Activated naive CD4-positive, alpha-beta T cell treated with anti-CD3 and anti-CD28 coated beads, Interleukin-2, amount 50 U/mL, for 16 hours (primary cell): ENCODE results near the gene IER5L.
A peak's percentile ranks its signal among the peaks of the same experiment; 100 is the strongest.

Experiments
- DNase-seq: peaks from one replicate; pipeline ENCODE4 v3.0.0-alpha.2; 2020

Gene IER5L

DNA sequence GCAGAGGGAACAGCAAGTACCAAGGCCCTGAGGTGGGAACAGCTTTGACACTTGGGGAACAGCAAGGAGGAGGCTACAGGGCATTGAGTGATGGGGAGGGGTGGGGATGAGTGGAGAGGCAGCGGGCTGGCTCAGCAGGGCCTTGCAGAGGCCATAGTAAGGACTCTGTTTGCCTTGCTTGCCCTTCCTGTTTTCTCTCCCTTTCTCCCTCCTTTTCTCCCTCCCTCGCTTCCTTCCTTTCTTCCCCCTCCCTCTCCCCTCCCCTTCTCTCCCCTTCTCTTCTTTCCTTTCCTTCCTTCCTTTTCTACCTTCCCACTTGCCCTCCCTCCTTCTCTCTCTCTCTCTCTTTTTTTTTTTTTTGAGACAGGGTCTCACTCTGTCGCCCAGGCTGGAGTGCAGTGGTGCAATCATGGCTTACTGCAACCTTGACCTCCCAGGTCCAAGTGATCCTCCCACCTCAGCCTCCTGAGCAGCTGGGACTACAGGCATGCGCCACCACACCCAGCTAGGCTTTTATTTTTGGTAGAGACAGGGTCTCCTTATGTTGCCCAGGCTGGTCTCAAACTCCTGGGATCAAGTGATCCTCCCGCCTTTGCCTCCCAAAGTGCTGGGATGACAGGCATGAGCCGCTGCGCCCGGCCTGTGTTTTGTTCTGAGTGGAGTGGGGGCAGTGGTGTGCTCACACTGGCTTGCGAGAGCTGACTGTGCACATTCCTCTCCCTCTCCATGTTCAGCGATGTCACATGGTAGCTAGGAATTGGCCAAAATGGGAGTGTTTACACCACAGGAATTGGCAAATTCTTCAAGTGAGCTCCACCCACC, 17.1 kb downstream of the IER5L start:
- no peak for DNase-seq

DNA sequence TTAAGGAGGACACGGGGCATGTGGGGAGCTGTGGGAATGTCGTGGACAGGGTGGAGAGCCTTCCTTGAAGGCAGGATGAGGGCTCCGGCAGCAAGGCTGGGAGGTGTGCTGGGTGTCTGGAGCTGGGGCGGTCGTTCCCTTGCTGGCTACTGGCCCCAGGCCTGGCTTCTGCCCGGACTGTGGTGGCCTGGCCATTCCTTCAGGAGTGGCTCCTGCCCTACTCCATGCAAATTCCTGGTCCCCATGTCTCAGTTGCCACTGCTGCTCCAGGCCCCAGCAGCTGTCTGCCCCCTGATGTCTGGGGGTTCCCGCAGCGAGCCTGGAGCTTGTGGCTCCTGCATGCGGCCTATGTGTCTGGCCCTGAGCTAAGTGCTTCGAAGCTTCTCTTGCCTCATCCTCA, 21.9 kb downstream of the IER5L start:
- no peak for DNase-seq

DNA sequence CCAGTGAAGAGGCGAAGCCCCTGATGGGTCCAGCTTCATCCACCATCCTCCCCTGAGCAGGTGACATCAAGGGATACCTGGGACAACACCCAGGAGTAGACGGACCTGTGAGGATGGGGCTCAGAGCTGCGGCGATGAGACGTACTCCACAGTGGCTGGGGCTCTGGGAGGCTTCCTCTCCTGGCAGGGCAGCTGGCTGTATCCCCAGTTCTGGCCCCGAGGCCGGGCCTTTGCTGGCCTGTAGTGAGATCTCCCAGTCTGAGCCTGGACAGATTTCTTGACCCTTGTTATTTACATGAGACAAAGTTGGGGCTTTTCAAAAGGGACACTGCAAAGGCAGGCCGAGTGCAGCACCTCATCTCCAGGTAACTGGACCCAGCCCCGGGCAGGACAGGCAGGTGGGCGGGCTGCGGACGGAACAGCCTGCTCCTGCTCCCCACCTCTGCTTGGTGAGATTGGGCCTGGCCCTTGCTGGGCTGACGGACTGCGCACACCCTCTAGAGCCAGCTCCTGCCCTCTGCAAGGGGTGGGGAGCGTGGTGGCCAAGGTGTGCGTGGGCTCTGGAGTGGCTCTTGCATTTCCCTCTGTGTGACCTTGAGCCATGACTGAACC, 23.1 kb downstream of the IER5L start:
- no peak for DNase-seq

DNA sequence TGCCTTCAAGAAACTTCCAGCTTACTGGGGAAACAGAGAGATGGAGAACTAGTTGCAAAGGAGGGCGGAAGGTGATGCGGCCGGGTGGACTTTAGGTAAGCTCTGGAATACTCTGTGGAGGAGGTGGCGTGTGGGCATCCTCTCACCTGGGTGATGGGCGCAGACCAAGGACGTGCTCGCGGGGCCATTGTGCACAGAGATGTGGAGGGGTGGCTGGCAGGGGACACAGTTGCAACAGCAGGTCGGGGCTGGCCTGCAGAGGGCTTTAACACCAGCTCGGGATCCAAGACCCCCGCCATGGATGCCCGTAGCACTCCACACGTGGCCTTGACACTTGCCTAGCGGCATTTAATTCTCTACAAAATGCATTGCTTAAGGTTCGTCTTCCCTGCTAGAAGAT, 26.6 kb downstream of the IER5L start:
- DNase-seq: no peak

DNA sequence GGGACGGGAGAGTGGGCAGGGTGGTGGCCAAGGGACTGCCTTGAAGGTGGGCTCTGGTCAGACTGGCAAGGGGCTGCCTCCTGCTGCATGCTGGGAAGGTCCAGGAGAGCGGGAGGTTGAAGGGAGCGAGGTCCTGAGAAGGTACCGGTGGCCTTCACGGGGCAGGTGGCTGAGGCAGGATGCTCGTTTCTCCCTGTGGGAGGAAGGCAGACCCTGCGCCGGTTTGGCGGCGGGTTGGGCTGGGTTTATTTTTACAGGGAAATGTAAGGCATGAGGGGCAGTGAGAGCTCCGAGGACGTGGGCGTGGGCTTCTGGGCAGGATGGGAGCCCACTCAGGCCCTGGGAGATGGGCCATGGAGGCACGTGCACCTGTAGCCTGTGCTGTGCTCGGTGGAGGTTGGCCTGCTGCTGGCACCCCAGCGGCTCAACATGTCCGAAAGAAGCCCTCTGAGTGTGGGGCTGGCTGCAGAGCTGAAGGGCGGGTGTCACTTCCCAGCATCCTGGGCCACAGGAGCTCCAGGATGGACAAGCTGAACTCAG, 27.3 kb downstream of the IER5L start:
- no peak for DNase-seq

DNA sequence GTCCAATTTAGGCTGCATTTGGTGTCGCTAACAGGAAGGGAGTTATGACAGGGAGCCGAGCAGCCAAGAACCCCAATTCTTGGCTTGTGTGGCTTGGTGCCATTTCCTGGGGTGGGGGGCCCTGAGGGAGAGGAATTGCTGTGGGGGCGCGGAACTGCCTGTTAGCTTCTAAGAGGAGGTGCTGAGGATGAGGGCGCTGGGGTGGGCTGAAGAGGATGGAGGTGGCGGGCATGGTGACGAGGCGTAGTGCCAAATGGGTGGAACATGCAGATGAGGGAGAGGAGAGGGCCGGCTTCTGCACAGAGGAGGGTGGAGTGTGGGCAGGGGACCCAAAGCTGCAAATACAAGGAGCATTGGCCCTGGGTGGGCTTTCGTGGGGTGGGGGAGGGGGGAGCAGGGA, 27.9 kb downstream of the IER5L start:
- DNase-seq: no peak

DNA sequence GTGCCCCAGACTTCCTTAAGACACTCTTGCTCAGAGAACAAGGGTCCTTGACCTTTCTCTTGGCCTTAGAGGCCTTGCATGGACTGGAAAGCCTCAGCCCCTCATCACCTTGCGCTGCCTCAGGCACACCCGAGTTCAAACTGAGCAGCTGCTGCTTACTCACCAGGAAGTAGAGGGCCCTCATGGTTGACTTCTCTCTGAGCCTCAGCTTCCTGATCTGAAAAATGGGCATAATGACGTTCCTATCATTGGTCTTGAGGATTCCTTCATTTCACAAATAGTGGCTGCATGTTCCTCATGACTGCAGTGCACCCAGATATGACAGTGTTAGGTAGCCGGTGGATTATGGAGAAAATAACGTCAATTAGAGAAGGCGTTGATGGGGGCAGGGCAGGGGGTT, 28.6 kb downstream of the IER5L start:
- no peak for DNase-seq

DNA sequence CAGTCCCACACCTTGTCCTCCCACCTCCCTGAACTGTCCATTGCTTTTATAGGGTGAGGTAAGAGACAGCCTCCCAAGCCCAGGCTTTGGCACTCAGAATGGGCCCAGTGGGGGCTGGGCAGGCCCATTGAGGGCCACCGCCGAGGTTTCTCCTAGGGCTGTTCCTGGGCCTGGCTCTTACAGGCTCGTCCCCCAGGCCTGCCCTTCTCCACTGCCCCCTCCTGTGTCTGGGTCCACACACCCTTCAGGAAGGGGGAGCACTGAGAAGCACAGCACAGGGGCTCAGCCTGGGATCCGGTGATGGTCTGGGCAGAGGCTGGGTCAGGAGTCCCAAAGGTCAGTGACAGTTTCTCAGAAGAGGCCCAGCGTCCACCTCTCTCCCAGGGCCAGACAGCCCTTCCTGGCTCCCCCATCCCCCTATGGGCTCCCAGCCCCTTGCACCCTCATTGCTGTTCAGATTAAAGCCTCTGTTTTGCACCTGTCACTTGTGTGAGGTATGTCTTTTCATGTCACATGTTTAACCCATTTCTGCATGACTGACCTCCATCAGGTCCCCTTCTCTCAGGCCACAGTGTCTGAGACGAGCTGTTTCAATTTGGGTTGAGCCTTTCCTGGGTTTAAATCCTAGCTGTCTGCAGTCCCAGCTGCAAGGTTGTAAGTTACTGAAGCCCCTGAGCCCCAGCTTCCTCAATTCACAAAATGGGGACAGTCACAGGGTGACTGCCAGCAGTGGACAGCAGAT, 29.4 kb downstream of the IER5L start:
- no peak for DNase-seq

DNA sequence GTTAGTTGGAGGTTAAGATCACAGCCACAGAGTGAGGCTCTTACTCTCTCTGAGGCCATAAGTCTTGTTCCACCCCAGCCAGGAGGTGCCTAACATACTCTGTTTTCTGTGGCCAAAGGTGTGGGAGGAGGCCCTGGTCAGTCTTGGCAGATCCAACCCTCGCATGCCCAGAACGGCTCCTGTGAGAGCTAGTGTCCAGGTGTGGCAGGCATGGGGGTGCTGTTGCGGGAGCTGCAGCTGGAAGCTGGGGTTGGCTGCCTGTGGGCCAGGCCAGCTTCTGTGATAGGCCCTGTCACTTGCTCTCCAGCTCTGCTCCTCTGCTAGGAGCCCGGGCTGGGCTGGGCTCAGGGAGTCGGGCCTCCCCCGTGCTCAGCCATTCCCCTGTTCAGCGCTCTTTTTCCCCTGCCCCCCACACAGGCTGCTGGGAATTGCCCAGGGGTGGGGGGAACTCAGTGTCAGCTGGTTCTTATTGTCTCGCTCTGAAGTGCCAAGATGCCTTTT, 31.6 kb downstream of the IER5L start:
- DNase-seq: no peak

DNA sequence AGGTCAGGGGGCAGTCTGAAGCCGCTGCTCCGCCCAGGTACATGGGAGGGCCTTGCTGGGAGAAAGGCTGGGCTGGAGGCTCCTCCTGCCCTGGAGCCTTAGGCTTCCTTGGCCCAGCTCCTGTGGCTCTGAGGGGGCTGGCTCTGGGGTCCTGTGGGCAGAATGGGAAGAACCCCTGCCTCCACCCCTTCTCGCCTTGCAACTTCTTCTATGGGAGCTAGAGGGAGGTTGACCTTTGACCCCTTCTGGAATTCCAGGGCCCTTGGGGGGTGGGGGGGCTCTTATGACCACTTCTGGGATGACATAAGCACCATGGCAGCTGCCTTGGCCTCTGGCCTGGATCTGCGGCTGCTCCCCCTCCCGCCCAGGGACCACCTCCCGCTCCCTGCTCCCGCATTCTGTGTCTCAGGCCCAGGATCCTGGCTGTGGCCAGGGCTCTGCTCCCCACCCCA, 32.2 kb downstream of the IER5L start:
- no peak for DNase-seq

DNA sequence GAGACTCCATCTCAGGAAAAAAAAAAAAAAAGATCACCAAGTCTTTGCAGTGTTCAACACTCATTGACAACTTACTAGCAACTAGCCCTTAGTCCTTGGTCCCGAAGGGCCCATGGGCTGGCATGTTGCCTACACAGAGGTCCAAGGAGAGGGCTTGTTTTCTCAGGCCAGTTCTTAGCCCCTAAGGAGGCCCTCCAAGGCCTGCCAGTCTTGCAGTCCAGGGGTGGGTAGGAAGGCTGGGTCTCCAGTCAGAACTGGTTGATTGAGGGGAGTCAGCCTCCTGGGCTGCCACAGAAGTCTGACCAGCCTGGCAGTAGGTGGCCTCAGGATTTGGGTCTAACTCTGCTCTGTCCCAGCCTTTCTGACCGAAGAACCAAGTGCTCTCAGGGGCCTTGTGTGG, 32.7 kb downstream of the IER5L start:
- DNase-seq: no peak

DNA sequence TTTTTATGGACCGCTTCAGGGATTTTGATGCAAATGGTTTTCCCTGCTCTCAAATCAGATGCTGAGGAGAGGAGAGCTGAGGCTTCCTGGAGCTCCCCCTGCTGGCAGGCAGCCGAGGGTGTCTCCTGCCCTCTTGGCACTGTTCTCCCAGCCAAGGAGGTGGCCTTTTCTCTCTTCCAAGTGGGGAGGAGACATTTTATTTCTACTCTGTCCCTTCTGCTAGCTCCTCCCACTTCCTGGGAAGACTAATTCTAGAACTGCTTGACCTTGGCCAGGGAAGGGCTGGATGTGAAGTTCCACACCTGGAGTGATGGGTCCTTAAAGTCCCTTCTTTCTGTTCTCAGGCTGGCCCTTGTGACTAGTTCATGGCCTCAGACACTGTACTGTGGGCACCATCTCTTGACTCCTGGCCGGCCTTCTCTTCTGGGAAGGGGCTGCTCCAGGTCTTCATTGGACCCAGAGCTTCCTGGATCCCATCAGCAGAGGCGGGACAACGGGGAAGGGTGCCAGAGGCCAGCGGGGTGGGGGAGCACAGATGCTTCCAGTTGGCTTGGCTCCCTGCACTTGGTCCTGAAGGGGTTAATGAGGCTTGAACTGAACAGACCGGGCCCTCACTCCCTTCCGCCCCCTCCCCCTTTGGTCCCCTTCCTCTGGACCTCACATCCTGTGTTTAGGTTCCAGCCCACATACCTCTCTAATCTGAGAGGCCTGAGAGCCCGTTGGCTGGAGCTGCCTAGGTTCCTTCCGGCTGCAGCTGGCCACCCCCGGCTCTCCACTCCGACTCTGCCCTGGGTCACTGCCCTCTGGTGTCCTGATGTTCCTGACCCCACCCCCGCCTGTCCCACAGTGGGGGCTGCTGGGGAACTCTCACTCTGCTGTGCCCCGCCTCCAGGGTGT, 34.8 kb downstream of the IER5L start:
- DNase-seq: peak; percentile 74

DNA sequence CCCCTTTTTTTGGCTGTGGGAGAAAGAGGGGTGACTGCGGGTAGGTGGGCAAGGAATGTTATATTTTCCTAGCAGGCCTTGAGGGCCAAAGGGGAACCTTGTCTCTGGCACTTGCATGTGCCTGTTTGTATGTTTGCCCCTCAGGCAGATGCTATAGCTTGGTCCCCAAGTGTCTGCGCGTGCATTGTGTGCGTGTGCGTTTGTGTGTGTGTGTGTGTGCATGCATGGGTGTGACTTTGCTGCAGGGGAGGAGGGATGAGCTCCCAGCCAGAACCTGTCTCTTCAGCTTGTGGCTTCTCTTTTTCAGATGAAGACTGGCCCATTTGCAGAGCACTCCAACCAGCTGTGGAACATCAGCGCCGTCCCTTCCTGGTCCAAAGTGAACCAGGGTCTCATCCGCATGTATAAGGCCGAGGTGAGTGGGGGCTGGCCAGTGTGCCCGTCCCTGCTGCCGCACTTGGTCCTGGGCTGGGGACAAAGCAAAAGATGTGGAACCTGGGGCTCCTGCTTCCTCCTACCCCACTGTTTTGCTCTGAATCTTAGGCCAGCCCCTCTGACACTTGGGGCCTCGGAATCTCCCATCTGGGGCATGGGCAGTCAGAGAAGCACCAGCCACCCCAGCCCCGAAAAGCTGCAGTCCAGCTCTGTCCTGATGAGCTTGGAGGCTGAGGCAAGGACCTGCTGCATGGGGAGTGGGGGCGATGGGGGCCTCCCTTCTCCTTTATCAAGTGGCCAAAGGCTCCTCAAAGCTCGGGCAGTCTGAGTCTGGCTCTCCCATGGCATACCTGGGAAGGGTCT, 35.7 kb downstream of the IER5L start:
- DNase-seq: no peak

DNA sequence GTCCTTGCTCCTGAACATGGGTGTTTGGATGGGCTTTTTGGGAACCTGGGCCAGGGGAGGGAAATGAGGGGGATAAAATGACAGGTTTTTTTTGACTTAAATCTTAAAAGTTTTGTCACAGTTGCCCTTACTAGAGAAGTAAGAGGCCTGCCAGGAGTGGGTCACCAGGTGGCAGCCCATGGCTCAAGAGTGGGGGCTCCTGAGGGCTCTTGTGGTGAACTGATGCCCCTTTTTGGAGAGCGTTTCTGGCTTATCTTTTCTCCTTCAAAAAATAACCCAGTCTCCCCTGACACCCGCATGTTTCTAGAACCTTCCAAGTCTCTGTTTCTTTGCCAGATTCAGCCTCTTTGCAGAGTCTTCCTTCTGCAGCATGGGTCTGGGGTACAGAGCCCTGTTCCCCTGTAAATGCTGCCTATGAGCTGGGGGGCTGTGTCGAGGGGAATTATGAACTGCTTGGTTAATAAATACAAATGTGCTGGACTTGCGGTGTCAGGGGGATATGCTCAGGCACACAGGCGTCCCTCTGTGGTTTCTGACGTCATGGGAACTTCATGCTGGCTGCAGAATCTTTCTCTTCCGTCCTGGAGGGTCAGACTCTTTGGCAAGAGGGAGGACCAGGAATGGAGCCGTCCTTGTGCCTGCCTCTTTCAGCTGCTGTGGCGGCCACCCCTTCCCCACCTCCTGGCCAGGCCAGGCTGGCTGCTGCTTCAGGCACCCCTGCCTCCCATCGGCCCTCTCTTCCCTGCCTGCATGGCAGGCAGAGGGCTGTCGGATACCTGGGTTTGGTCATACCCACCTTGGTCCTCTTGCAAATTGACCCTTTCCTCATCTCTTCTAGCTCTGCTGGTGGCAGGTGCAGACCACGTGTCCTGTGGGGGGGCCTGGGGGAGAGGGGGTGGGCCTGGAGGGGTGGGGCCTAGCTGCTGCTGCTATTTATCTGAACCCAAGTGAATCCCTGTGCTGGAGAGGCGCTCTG, 36.7 kb downstream of the IER5L start:
- DNase-seq: no peak

DNA sequence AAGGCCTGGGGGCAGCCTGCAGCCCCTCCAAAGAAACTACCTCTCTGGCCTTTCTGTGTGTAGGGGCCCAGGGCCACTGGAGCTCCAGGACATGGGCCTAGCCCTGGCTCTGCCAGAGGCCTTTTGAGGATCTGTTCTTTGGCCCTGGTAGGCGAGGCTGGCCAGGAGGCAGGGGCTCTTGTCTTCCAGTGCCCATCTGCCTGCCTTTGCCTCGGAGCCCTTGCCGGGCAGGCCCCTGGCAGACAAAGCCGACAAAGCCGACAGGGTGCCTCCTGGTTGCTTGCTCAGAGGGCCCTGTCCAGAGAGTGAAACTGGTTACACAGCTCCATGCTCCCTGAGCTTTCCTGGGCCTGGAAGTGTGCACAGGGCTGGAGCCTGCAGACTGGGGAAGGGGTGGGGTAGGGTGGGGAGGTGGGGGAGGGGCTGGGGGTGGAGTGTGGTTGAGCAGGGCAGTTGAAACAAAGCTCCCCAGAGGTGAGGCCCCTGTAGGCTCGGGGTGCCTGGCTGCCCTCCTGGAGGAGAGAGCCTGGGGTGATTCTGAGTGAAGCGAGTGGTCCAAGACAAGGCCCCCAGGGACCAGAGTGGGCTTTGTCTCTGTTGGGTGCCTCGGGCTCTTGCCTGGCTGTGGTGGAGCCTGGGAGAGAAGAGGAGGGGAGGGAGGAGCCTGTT, 37.5 kb downstream of the IER5L start:
- DNase-seq: no peak

DNA sequence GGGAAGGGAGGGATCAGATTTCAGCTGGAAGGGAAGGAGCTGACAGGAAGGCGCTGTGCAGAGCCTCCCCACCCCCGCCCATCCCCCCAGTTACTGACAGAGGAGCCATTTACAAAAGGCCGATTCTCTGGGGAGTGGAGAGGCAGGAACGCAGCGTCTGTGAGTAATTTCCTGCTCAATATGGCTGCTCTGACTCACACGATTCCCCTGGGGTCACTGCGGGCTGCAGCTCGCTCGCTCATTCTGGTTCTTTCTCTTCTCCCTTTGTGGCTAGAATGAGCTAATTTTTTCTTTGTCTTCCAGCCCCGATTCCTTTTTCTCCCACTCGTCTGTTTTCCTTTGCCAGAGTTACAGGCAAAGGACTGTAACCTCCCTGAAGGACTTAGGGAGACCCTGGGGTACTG, 38.1 kb downstream of the IER5L start:
- peak; percentile 74 for DNase-seq

DNA sequence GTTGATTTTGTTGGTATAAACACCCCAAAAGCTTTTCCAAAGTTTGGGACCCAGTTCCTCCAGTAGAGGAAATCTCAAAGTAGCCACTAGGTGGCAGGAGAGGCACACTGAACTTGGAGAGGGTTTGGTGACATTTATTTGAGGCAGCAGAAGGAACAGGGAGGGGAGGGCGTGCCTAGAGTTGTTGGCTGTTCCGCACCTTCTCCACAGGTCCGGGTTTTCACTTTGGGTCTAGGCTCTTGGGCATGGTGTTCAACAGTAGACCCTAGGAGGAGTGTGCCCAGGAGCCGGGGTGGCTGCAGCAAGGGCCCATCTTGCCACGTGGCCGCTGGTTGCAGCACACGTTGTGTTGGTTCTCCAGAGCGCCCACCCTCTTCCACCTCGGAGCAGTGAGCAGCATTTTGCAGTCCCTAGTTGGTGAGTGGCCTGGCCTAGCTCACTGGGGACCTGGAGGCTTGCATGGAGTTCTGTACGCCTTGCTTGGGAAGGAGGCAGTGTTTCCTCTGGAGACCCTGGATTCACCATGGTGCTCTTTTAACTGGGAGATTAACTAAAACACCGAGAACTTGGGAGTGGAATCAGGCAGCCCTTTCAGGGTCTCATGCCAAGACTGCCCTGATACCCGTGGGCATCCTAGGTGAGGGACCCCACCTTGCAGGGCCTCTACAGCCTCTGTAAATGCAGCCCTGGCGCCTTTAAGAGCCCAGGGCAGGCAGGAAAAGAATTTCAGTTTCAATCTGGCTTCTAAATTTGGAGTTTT, 38.6 kb downstream of the IER5L start:
- peak; percentile 69 for DNase-seq

DNA sequence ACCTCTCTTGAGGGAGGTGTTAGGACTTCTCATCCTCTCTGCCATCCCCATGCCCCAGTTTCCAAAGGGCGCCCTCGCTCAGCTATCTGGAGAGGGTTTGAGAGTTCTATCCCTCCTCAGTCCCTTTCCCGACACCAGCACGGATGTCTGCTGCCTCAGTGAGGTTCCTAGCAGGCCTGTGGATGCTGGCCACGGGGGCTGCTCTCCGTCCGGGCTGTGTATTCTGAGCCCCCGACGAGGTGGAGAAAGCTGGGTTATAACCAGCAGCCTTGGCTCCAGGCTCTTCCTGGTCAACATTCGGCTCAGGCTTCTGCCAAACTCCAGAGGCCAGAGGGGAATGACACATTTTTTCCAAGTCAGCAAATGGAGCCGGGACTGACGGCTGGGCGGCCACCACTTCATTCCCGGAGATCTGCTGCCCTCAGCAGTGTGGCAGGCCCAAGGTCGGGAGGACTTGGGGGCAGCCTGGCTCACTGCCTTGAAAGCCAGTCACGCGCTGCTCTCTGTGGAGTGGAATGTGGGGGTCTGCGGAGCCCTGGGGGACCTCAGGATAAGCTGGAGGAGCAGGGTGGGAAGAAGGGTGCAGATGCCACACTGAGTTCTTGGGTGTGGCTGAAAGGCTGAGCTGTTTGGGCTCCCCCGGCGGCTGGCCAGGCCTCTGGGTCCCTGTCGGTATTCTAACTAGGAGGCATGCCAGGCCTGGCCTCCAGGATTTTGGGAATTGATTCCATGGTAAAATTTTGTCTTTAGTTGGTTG, 39.4 kb downstream of the IER5L start:
- no peak for DNase-seq
